Prostate gland (tissue), 2 donors: ENCODE results near the gene ST8SIA1.

Experiments
- POLR2A ChIP-seq: fragments of 450-650 bp; IDR thresholded peaks from one replicate; pipeline ENCODE4 v1.6.1; 2016; ENCODE audit warnings: antibody characterized with exemption, mild to moderate bottlenecking
- POLR2AphosphoS5 ChIP-seq: sonication (generic); formaldehyde crosslinking; IDR thresholded peaks from one replicate; pipeline ENCODE4 v1.6.1; 2017; ENCODE audit warnings: antibody characterized with exemption
- TF ChIP-seq, protein P1 (sequence below), 4 experiments: fragments of 200-600 bp in 2 of 4; fragments of 450-650 bp in 2 of 4; sonication (generic) in 2 of 4; IDR thresholded peaks; 1 replicate in 3 of 4; 2 replicates in 1 of 4; pipeline ENCODE4 v1.5.1; 2016 to 2019; ENCODE audit warnings: antibody characterized with exemption in 4 of 4, mild to moderate bottlenecking in 2 of 4, moderate library complexity in 2 of 4

DNA sequence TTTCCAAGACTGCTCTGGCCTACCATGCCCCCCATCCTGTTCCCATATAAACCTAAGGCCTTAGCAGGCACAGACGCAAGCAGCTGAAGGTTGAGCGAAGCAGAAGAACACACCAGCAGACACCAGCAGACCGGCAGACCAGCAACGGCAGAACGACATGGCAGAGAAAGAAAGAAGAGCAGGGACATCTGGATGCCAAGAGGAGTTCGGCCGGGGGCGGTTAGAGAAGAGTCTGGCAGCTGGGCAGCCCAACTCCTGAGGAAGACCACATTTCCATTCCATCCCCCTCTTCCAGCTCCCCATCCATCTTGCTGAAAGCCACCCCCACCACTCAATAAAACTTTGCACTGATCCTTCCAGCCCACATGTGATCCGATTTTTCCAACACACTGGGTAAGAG lies 5.2 kb upstream of the ST8SIA1 start:
- TF ChIP-seq POLR2A (no peak), POLR2AphosphoS5 (no peak)
- TF ChIP-seq, protein P1, sequence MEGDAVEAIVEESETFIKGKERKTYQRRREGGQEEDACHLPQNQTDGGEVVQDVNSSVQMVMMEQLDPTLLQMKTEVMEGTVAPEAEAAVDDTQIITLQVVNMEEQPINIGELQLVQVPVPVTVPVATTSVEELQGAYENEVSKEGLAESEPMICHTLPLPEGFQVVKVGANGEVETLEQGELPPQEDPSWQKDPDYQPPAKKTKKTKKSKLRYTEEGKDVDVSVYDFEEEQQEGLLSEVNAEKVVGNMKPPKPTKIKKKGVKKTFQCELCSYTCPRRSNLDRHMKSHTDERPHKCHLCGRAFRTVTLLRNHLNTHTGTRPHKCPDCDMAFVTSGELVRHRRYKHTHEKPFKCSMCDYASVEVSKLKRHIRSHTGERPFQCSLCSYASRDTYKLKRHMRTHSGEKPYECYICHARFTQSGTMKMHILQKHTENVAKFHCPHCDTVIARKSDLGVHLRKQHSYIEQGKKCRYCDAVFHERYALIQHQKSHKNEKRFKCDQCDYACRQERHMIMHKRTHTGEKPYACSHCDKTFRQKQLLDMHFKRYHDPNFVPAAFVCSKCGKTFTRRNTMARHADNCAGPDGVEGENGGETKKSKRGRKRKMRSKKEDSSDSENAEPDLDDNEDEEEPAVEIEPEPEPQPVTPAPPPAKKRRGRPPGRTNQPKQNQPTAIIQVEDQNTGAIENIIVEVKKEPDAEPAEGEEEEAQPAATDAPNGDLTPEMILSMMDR (IDR thresholded peaks at IDR 0.05): no peak
